Loucy (cell line): Measurements from ENCODE around the gene LPIN1.

Source experiments
- CTCF ChIP-seq: fragments of 200-600 bp; sonication (generic); conservative IDR thresholded peaks from 2 replicates; pipeline ENCODE4 v1.5.1; 2014; ENCODE audit warnings: mild to moderate bottlenecking, antibody characterized with exemption, low read length
- EZH2phosphoT487 ChIP-seq: fragments of 200-600 bp; IDR thresholded peaks from 2 replicates; pipeline ENCODE4 v1.6.1; 2018; ENCODE audit warnings: antibody characterized with exemption, mild to moderate bottlenecking, moderate library complexity, borderline replicate concordance

- no peak for TF ChIP-seq CTCF
- no peak for TF ChIP-seq EZH2phosphoT487
Measured at GRCh38 chr2:11850082-11850481, 103.7 kb downstream of the LPIN1 start.
